B cell (primary cell): ENCODE data around the gene CDC42BPA.

Source experiments
- CTCF ChIP-seq: fragments of 200-600 bp; IDR thresholded peaks from one replicate; pipeline ENCODE4 v1.8.0; 2022; ENCODE audit warnings: antibody characterized with exemption, mild to moderate bottlenecking
- EZH2 ChIP-seq: IDR thresholded peaks from 2 replicates; pipeline ENCODE4 v1.6.1; 2012; ENCODE audit warnings: borderline replicate concordance, low read depth, mild to moderate bottlenecking, moderate library complexity, low read length; ENCODE audit not compliant: insufficient read depth, poor library complexity, severe bottlenecking

GRCh38 chr1:227335242-227336020 lies 17.1 kb upstream of the CDC42BPA start:
- TF ChIP-seq CTCF (no peak), EZH2 (no peak)
